ENCODE results near the gene LPP. TPM values are rescaled to one million over a fixed set of nuclear protein-coding genes. Genes with fewer than 3 reads are reported as not detected.

LPP gene
- total RNA-seq, 1 donor from 2014 or later, result 14.2 TPM

GRCh38 chr3:188649521-188649920 lies 495.6 kb downstream of the LPP start:
- no peak for FAIRE-seq
- Histone ChIP-seq H3K36me3 (ENCODE audit: control insufficient read depth, insufficient read depth, low read length) (no peaks in the 10 kb centered on the region), H3K27me3 (ENCODE audit: control insufficient read depth, insufficient read depth, low read length) (no peaks in the 10 kb centered on the region), H3K4me3 (ENCODE audit: low read depth, low read length) (no peak overlapping the region)
- TF ChIP-seq CTCF (IDR thresholded peaks at IDR 0.05; ENCODE audit: insufficient read depth, low read length, severe bottlenecking), result no peak
- peak; percentile 51 for DNase-seq (ENCODE audit: low read depth)

GRCh38 chr3:188656196-188656982 lies 502.4 kb downstream of the LPP start:
- no peaks in the 10 kb centered on the region for H3K36me3 ChIP-seq (ENCODE audit: control insufficient read depth, insufficient read depth, low read length)
- TF ChIP-seq CTCF (IDR thresholded peaks at IDR 0.05; ENCODE audit: insufficient read depth, low read length, severe bottlenecking), result no peak
- FAIRE-seq (no peak), DNase-seq (ENCODE audit: low read depth) (peak; percentile 85)
- H3K27me3 ChIP-seq (ENCODE audit: control insufficient read depth, insufficient read depth, low read length), result no peaks in the 10 kb centered on the region
- H3K4me3 ChIP-seq (ENCODE audit: low read depth, low read length), result no peak overlapping the region

GRCh38 chr3:188658606-188659005 lies 504.6 kb downstream of the LPP start:
- TF ChIP-seq CTCF (IDR thresholded peaks at IDR 0.05; ENCODE audit: insufficient read depth, low read length, severe bottlenecking), result no peak
- no peaks in the 10 kb centered on the region for H3K36me3 ChIP-seq (ENCODE audit: control insufficient read depth, insufficient read depth, low read length)
- H3K27me3 ChIP-seq (ENCODE audit: control insufficient read depth, insufficient read depth, low read length), result no peaks in the 10 kb centered on the region
- H3K4me3 ChIP-seq (ENCODE audit: low read depth, low read length), result no peak overlapping the region
- DNase-seq (ENCODE audit: low read depth), result no peak
- FAIRE-seq, result no peak

GRCh38 chr3:188659449-188660090 lies 505.6 kb downstream of the LPP start:
- DNase-seq (ENCODE audit: low read depth) (no peak), FAIRE-seq (no peak)
- no peaks in the 10 kb centered on the region for H3K27me3 ChIP-seq (ENCODE audit: control insufficient read depth, insufficient read depth, low read length)
- no peaks in the 10 kb centered on the region for H3K36me3 ChIP-seq (ENCODE audit: control insufficient read depth, insufficient read depth, low read length)
- TF ChIP-seq CTCF (IDR thresholded peaks at IDR 0.05; ENCODE audit: insufficient read depth, low read length, severe bottlenecking), result no peak
- no peak overlapping the region for H3K4me3 ChIP-seq (ENCODE audit: low read depth, low read length)

- Histone ChIP-seq H3K4me3 (ENCODE audit: low read depth, low read length) (no peak overlapping the region), H3K36me3 (ENCODE audit: control insufficient read depth, insufficient read depth, low read length) (no peaks in the 10 kb centered on the region), H3K27me3 (ENCODE audit: control insufficient read depth, insufficient read depth, low read length) (no peaks in the 10 kb centered on the region)
- FAIRE-seq (no peak), DNase-seq (ENCODE audit: low read depth) (no peak)
- TF ChIP-seq CTCF (IDR thresholded peaks at IDR 0.05; ENCODE audit: insufficient read depth, low read length, severe bottlenecking), result no peak
Measured at GRCh38 chr3:188660415-188660814, 506.5 kb downstream of the LPP start.
